ENCODE data around the gene FIBP.

The FIBP gene

DNA sequence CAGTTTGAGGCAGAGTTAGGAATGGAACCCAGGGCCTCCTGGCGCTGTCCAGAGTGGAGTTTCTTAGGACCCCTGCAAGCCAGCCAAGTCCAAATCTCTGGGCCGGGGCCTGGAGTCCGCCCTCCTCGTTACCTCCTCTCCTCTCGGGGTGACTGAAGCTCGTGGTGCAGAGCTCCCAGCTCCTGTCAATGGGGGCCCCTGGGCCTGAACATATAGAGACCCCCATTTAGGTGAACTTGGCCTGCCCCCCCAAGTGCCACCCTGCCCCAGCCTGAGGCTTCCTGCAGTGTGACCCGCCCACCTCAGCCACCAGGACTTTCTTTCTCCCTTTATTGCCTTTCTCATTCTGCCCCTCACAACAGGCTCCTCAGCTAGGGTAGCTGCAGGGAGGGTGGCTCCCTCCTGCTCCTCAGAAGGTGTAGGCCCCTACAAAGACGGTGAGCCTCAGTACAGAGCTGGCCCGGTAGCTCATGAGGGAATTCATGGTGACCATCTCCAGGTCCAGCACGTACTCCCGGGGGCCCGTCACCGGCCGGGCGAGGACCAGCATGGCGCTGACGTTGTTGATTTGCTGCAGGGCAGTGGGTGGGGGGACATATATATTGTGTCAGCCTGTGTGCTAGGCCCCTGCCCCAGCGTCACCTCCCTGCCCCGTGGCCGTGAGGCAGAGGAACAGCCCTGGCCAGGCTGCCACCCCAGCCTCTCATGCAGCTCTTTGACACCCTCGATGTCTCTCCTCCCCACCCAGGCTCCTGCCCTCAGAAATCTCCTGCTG lies 21.6 kb downstream of the FIBP start:
- no peak for DNase-seq (ENCODE audit: low read depth)
- H3K4me3 ChIP-seq (ENCODE audit: low read depth, low read length): no peak overlapping the region
- TF ChIP-seq, protein P1, sequence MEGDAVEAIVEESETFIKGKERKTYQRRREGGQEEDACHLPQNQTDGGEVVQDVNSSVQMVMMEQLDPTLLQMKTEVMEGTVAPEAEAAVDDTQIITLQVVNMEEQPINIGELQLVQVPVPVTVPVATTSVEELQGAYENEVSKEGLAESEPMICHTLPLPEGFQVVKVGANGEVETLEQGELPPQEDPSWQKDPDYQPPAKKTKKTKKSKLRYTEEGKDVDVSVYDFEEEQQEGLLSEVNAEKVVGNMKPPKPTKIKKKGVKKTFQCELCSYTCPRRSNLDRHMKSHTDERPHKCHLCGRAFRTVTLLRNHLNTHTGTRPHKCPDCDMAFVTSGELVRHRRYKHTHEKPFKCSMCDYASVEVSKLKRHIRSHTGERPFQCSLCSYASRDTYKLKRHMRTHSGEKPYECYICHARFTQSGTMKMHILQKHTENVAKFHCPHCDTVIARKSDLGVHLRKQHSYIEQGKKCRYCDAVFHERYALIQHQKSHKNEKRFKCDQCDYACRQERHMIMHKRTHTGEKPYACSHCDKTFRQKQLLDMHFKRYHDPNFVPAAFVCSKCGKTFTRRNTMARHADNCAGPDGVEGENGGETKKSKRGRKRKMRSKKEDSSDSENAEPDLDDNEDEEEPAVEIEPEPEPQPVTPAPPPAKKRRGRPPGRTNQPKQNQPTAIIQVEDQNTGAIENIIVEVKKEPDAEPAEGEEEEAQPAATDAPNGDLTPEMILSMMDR (IDR thresholded peaks at IDR 0.05; ENCODE audit: low read depth, low read length, missing control alignments): no peak

GRCh38 chr11:65865550-65866172 lies 22.6 kb downstream of the FIBP start:
- TF ChIP-seq, protein P1 (IDR thresholded peaks at IDR 0.05; ENCODE audit: low read depth, low read length, missing control alignments): no peak
- no peak overlapping the region for H3K4me3 ChIP-seq (ENCODE audit: low read depth, low read length)
- no peak for DNase-seq (ENCODE audit: low read depth)

DNA sequence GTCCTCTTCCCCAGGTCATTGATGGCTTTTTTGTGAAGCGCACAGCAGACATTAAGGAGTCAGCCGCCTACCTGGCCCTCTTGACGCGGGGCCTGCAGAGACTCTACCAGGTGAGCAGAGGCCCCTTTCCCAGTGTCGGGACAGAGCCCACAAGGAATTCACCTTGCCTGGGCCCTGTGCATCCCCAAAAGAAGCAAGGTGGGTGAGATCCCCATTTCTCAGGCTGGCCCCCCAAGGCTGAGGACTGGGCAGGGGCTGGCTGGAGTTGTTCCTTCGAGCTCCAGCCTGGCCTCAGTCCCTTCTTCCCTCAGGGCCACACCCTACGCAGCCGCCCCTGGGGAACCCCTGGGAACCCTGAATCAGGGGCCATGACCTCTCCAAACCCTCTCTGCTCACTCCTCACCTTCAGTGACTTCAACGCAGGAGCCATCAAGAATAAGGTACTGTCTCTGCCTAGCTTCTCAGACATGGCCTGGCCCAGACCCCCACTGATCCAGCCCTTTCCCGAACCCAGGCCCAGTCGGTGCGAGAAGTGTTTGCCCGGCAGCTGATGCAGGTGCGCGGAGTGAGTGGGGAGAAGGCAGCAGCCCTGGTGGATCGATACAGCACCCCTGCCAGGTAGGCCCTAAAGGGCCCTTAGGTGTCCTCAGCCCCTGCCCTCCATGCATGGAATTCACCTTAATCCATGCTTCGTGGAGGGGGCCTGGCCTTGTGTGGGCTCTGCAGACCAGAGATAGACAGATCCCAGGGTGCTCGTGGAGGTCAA lies 23.4 kb downstream of the FIBP start:
- DNase-seq (ENCODE audit: low read depth): no peak
- TF ChIP-seq, protein P1 (IDR thresholded peaks at IDR 0.05; ENCODE audit: low read depth, low read length, missing control alignments): no peak
- no peak overlapping the region for H3K4me3 ChIP-seq (ENCODE audit: low read depth, low read length)

DNA sequence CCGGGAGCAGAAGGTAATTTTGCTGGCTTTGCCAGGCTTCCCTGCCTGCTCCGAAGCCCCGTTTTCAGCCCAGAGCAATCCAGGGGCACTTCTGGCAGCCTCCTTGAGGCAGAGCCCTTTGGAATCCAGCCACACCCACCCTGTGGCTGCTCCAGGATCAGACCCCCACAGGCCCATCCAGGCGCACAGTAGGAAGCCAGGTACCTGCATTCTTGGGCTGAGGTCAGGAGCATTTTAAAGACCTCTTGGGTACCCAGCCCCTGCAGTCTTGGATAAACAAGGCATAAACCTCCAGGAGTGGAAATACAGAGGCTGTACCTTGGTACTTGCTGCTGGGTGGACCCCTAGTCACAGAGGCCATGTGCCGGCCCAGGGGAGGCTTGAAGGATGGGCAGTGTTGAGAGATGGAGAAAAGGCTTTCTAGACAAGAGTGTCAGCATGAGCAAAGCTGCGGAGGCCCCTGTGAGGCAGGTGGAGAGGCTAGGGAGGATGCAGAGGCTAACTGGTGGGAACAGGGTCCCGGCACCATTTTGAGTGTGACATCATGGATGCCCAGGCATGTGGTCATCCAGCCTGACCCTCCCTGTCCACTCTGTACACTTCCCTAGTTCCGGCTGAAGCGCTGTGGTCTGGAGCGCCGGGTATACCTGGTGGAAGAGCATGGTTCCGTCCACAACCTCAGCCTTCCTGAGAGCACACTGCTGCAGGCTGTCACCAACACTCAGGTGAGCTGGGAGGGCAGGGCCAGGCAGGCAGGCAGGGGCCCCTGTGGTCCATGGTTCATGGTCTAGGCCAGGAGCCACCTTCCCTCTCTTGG lies 24.2 kb downstream of the FIBP start:
- DNase-seq (ENCODE audit: low read depth): no peak
- TF ChIP-seq, protein P1 (IDR thresholded peaks at IDR 0.05; ENCODE audit: low read depth, low read length, missing control alignments): no peak
- no peak overlapping the region for H3K4me3 ChIP-seq (ENCODE audit: low read depth, low read length)

DNA sequence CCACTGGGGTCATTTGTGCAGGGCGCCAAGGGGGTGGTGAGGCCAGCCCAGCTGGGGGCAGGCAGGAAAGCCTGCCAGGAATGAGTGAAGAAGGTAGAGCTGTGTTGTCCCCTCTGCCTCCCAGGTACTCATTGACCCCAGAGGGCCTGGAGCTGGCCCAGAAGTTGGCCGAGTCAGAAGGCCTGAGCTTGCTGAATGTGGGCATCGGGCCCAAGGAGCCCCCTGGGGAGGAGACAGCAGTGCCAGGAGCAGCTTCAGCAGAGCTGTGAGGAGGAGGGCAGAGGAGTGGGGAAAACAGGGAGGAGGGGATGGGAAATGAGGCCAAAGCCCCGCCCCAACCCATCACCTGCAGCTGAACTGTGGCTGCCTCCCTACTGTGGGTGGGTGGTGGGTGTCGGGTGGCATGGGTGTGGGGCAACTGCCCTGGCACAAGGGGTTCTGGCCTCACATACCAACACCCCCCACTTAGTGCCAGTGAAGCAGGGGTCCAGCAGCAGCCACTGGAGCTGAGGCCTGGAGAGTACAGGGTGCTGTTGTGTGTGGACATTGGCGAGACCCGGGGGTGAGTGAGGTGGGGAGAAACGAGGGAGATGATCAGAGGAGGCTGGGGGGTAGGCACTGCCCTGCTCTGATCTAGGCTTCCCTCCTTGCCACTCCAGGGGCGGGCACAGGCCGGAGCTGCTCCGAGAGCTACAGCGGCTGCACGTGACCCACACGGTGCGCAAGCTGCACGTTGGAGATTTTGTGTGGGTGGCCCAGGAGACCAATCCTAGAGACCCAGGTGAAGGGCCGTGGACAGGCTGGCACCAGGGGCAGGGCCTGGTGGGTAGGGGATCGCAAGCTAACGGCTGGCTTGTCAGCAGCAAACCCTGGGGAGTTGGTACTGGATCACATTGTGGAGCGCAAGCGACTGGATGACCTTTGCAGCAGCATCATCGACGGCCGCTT lies 25.1 kb downstream of the FIBP start:
- DNase-seq (ENCODE audit: low read depth): no peak
- TF ChIP-seq, protein P1 (IDR thresholded peaks at IDR 0.05; ENCODE audit: low read depth, low read length, missing control alignments): no peak
- no peak overlapping the region for H3K4me3 ChIP-seq (ENCODE audit: low read depth, low read length)
